ENCODE data around the gene CREB1.
A peak's percentile ranks its signal among the peaks of the same experiment; 100 is the strongest.

The CREB1 gene

DNA sequence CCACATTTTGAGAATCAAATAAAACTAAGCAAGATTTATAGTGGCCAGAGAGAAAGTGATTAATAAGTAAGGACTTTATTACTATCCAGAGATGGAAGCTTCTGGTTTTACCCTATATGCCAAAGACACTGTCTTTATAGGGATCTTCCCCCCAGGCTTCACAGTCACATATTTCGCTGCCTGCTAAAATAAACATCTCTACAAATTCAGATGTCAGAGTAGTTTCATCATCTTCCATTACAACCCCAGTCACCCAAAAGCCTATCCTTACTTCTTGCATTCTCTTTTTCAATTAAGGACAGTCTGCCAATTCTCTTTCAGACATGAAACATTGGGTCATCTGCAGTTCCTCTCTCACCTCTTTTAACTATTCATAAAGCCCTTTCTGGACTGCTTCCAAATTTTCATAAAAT, 28.3 kb downstream of the CREB1 start:
- FAIRE-seq (peak; percentile 53), DNase-seq (ENCODE audit: insufficient read length) (no peak)
- TF ChIP-seq POLR2AphosphoS5 (IDR thresholded peaks at IDR 0.05; ENCODE audit: low read depth, low read length) (no peak), TAF1 (IDR thresholded peaks at IDR 0.05; ENCODE audit: borderline replicate concordance, low read depth, low read length) (no peak), POLR2A (IDR thresholded peaks at IDR 0.05; ENCODE audit: low read depth, low read length) (no peak)

DNA sequence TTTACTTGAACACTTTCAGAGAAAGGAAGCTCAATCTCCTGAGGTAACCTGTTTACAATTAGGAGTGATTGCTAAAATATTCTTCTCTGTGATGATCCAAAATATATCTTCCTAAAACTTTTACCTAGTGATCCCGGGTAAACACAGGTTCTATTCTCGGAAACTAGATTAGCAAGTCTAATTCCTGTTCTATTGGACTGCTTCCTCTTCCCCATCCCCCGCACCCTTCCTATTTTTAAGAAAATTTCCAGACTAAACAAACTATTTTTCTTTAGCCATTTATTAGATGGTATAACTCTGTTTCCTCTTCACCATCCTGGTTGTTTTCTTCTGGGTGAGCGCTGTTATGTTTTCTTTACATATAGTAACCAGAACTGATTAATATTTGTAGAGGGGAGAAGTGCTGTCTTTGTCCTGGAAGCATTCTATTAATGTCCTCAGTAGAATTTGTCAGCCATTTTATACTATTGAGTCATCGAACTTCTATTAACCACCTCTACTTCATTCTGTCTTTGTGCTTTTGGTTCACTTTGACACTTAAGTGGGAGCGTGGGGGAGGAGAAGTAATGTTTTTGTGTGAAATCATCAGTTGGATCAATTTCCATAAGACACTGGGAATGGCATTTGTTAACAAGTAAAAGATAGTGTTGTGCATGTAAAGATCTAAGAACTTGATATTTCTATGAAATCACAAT, 31.8 kb downstream of the CREB1 start:
- DNase-seq (ENCODE audit: insufficient read length) = no peak
- TF ChIP-seq POLR2A (IDR thresholded peaks at IDR 0.05; ENCODE audit: low read depth, low read length) (no peak), POLR2AphosphoS5 (IDR thresholded peaks at IDR 0.05; ENCODE audit: low read depth, low read length) (no peak), TAF1 (IDR thresholded peaks at IDR 0.05; ENCODE audit: borderline replicate concordance, low read depth, low read length) (no peak)
- FAIRE-seq = peak; percentile 5

DNA sequence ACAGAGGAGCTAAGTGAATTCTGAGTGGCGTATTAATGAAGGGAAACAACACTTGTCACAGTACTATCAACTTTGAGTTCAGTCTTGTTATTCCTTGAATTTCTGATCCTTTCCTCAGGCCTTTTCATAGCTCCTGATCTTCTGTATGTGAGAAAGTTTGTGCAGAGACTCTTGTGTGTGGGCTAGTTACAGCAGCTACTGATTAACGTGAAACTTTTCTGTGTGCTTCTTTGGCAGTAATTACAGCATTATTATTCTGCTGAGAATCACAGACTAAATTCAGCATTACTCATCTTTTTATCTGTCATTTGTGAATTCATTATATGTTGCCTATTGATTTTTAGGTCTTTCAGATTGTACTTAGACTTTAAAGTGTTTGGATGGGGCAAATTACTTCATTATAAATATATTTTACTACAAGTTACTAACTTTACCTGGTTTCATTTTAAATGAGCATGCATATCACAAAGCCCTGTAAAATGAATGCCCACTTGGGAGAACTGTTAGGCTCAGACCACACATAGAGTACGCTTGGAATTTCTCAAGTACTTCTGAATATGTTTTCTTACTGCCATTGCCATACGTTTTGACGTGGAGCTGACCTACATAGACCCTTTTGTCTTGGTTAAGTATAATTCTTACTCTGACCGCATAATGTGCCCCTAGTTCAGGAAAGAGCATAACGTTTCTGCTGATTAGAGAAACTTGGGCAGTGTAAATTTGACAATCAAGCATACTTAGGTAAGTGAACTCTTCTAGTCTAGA, 36.2 kb downstream of the CREB1 start:
- DNase-seq (ENCODE audit: insufficient read length) (no peak), FAIRE-seq (no peak)
- TF ChIP-seq POLR2AphosphoS5 (IDR thresholded peaks at IDR 0.05; ENCODE audit: low read depth, low read length) (no peak), POLR2A (IDR thresholded peaks at IDR 0.05; ENCODE audit: low read depth, low read length) (no peak), TAF1 (IDR thresholded peaks at IDR 0.05; ENCODE audit: borderline replicate concordance, low read depth, low read length) (no peak)

DNA sequence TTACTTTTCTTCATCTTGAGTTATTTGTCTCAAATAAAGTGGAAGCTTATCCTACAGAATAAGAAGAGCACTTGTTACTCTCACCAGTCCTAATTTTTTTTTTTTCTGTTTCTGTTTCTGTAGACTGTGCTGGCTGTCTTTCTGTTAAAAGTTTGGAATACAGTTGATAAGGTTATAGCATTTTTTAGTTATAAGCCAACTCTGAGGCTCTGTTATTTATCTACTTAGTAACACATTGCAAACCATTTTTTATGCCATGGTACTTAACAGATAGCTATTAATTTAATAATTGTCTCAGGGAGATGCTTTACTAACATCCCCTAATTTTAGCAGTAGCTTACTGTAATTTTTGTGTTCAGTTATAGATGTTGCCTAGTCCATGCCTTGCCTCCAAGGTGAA, 37.9 kb downstream of the CREB1 start:
- DNase-seq (ENCODE audit: insufficient read length) (no peak), FAIRE-seq (no peak)
- TF ChIP-seq POLR2AphosphoS5 (IDR thresholded peaks at IDR 0.05; ENCODE audit: low read depth, low read length) (no peak), TAF1 (IDR thresholded peaks at IDR 0.05; ENCODE audit: borderline replicate concordance, low read depth, low read length) (no peak), POLR2A (IDR thresholded peaks at IDR 0.05; ENCODE audit: low read depth, low read length) (no peak)

DNA sequence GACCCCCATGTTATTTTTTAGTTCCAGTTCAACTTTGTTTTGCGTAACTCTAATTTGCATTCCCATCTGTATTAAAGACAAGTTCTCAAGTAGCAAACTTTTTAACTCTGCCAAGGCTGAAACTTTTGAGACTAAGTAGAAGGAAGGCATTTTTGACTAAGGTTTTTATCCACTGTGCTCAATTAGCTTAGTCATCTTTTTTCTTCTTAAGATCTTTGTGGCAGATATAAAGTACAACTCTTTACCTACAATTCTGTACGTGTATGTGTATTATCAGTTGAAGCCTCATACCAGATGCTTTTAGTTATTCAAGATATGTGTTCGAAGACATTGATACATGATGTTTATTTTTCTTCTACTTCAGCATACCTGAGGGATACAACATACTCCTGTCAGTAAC, 41.6 kb downstream of the CREB1 start:
- TF ChIP-seq TAF1 (IDR thresholded peaks at IDR 0.05; ENCODE audit: borderline replicate concordance, low read depth, low read length) = no peak
- no peak for TF ChIP-seq POLR2A (IDR thresholded peaks at IDR 0.05; ENCODE audit: low read depth, low read length)
- no peak for TF ChIP-seq POLR2AphosphoS5 (IDR thresholded peaks at IDR 0.05; ENCODE audit: low read depth, low read length)
- FAIRE-seq (peak; percentile 40), DNase-seq (ENCODE audit: insufficient read length) (no peak)

DNA sequence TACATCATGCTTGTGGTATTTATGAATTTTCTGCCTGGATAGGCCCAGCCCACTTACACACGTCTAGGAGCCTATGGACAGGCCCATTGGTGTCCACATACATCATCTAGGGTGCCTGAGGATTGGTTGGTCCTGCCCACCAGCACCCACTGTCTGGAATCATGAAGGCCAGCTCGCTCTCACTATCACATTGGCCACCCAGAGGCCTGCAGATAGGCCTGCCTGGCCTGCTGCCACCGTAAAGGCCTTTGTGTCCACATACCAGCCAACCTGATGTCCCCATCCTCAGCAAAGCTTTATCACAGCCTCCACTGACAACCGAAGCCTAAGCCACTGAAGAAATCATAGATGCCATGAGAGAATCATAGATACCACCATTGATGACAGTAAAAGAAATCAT, 55.2 kb downstream of the CREB1 start:
- FAIRE-seq (no peak), DNase-seq (ENCODE audit: insufficient read length) (no peak)
- TF ChIP-seq POLR2A (IDR thresholded peaks at IDR 0.05; ENCODE audit: low read depth, low read length) = no peak
- TF ChIP-seq POLR2AphosphoS5 (IDR thresholded peaks at IDR 0.05; ENCODE audit: low read depth, low read length) = no peak
- TF ChIP-seq TAF1 (IDR thresholded peaks at IDR 0.05; ENCODE audit: borderline replicate concordance, low read depth, low read length) = no peak

DNA sequence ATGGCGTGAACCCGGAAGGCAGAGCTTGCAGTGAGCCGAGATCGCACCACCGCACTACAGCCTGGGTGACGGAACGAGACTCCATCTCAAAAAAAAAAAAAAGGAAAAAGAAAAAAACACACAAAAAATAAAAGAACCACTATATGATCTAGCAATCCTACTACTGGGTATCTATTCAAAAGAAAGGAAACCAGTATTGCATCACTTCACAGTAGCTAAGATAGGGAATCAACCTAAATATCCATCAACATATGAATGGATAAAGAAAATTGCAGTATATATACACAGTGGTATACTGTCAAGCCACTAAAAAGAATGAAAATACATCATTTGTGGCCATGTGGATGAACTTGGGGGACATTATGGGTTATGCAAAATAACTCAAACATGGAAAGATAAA, 57.5 kb downstream of the CREB1 start:
- DNase-seq (ENCODE audit: insufficient read length) (no peak), FAIRE-seq (no peak)
- TF ChIP-seq POLR2A (IDR thresholded peaks at IDR 0.05; ENCODE audit: low read depth, low read length) = no peak
- TF ChIP-seq POLR2AphosphoS5 (IDR thresholded peaks at IDR 0.05; ENCODE audit: low read depth, low read length) = no peak
- TF ChIP-seq TAF1 (IDR thresholded peaks at IDR 0.05; ENCODE audit: borderline replicate concordance, low read depth, low read length) = no peak

DNA sequence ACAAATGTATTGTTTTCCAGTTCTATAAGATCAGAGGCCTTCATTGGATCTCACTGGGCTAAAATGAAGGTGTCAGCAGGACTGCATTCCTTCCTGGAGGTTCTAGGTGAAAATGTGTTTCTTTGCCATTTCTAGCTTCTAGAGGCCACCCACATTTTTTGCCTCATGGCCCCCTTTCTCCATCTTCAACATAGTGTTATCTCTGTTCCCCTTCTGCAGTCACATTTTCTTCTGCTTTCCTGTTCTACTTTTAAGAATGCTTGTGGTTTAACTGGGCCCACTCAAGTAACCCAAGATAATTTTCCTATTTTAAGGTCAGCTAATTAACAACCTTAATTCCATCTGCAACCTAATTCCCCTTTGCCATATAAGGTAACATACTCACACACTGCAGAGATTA, 59.4 kb downstream of the CREB1 start:
- no peak for DNase-seq (ENCODE audit: insufficient read length)
- FAIRE-seq = no peak
- TF ChIP-seq POLR2A (IDR thresholded peaks at IDR 0.05; ENCODE audit: low read depth, low read length) (no peak), POLR2AphosphoS5 (IDR thresholded peaks at IDR 0.05; ENCODE audit: low read depth, low read length) (no peak), TAF1 (IDR thresholded peaks at IDR 0.05; ENCODE audit: borderline replicate concordance, low read depth, low read length) (no peak)

DNA sequence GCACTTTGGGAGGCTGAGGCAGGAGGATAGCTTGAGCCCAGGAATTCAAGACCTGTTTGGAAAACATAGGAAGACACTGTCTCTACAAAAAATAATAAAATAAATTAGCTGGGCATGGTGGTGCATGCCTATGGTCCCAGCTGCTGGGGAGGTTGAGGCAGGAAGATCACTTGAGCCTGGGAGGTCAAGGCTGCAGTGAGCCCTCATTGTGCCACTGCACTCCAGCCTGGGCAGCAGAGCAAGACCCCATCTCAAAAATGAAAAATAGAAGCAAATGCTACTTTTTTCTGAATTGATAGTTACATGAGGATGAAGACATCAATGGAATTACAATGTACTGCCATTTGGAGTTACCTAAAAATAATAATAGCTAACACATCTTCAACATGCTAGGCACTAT, 63.5 kb downstream of the CREB1 start:
- DNase-seq (ENCODE audit: insufficient read length) (no peak), FAIRE-seq (no peak)
- TF ChIP-seq TAF1 (IDR thresholded peaks at IDR 0.05; ENCODE audit: borderline replicate concordance, low read depth, low read length) (no peak), POLR2A (IDR thresholded peaks at IDR 0.05; ENCODE audit: low read depth, low read length) (no peak), POLR2AphosphoS5 (IDR thresholded peaks at IDR 0.05; ENCODE audit: low read depth, low read length) (no peak)

DNA sequence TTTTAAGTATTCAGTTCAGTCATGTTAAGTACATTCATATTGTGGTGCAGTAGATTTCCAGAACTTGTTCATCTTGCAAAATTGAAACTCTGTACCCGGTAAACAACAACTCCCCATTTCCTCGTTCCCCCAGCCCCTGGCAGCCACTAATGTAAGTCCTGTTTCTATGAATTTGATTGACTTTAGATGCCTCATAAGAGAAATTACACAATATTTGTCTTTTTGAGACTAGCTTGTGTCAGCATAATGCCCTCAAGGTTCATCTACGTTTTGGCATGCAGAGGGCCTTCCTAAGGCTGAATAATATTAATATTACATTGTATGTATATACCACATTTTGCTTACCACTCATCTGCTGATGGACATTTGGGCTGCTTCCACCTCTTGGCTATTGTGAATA, 64.5 kb downstream of the CREB1 start:
- FAIRE-seq = no peak
- DNase-seq (ENCODE audit: insufficient read length) = no peak
- TF ChIP-seq POLR2AphosphoS5 (IDR thresholded peaks at IDR 0.05; ENCODE audit: low read depth, low read length) = no peak
- no peak for TF ChIP-seq TAF1 (IDR thresholded peaks at IDR 0.05; ENCODE audit: borderline replicate concordance, low read depth, low read length)
- no peak for TF ChIP-seq POLR2A (IDR thresholded peaks at IDR 0.05; ENCODE audit: low read depth, low read length)

DNA sequence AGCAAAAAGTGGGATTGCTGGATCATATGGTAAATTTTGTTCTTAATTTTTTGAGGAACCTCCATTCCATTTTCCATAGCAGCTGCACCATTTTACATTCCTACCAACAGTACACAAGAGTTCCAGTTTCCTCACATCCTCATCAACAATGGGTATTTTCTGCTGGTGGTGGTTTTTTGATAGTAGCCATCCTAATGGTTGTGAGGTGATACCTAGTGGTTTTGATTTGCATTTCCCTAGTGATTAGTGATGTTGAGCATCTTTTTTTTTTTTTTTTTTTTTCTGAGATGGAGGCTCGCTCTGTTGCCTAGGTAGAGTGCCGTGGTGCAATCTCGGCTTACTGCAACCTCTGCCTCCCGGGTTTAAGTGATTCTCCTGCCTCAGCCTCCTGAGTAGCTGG, 65.0 kb downstream of the CREB1 start:
- FAIRE-seq = no peak
- TF ChIP-seq POLR2AphosphoS5 (IDR thresholded peaks at IDR 0.05; ENCODE audit: low read depth, low read length) (no peak), POLR2A (IDR thresholded peaks at IDR 0.05; ENCODE audit: low read depth, low read length) (no peak), TAF1 (IDR thresholded peaks at IDR 0.05; ENCODE audit: borderline replicate concordance, low read depth, low read length) (no peak)
- DNase-seq (ENCODE audit: insufficient read length) = no peak

DNA sequence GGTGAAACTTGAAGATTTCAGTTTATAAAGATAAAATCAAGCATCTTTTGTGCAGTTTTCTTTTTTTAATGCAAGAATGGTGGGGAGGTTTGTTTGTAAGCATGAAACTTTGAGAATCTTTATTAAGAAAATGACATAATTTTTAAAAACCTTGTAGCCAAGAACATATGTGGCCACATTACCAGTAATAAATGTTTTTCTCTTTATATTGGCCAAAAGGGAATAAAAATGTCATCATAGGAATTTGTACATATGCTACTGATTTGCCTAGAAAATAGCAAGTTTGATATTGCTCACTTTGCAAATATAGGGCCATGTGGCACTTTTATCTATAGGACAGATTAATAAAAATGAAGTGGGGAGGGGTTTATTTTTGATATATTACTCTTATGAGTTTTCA, 69.9 kb downstream of the CREB1 start:
- DNase-seq (ENCODE audit: insufficient read length) (no peak), FAIRE-seq (no peak)
- no peak for TF ChIP-seq POLR2A (IDR thresholded peaks at IDR 0.05; ENCODE audit: low read depth, low read length)
- TF ChIP-seq TAF1 (IDR thresholded peaks at IDR 0.05; ENCODE audit: borderline replicate concordance, low read depth, low read length) = no peak
- no peak for TF ChIP-seq POLR2AphosphoS5 (IDR thresholded peaks at IDR 0.05; ENCODE audit: low read depth, low read length)
